Endodermal cell (in vitro differentiated cells): ENCODE measurements around the gene TBCD. TPM values are rescaled to one million over a fixed set of nuclear protein-coding genes. Genes with fewer than 3 reads are reported as not detected.

Source experiments
- DNase-seq: peaks from one replicate; pipeline ENCODE4 v3.0.0-alpha.2; 2017
- H3K27ac ChIP-seq: 2 replicates; pipeline ENCODE4 v1.5.1; 2013; ENCODE audit warnings: mild to moderate bottlenecking, low read depth, low read length, moderate library complexity
- H3K27me3 ChIP-seq: 2 replicates; pipeline ENCODE4 v1.6.1; 2013; ENCODE audit warnings: mild to moderate bottlenecking, low read length, moderate library complexity; ENCODE audit not compliant: insufficient read depth, control insufficient read depth, poor library complexity, severe bottlenecking
- H3K36me3 ChIP-seq: 2 replicates; pipeline ENCODE4 v1.7.0; 2013; ENCODE audit warnings: mild to moderate bottlenecking, low read length, moderate library complexity; ENCODE audit not compliant: control insufficient read depth, insufficient read depth
- H3K4me1 ChIP-seq: one replicate; pipeline ENCODE4 v1.7.0; 2013; ENCODE audit warnings: low read length; ENCODE audit not compliant: control insufficient read depth, insufficient read depth
- H3K4me3 ChIP-seq: 2 replicates; pipeline ENCODE4 v1.5.1; 2013; ENCODE audit warnings: mild to moderate bottlenecking, low read length, moderate library complexity
- H3K9ac ChIP-seq: 2 replicates; pipeline ENCODE4 v1.6.1; 2013; ENCODE audit warnings: mild to moderate bottlenecking, low read length, moderate library complexity; ENCODE audit not compliant: poor library complexity, severe bottlenecking; ENCODE audit errors: extremely low read depth
- H3K9me3 ChIP-seq: 2 replicates; pipeline ENCODE4 v1.6.1; 2013; ENCODE audit warnings: mild to moderate bottlenecking, low read length, moderate library complexity; ENCODE audit not compliant: control insufficient read depth
- H3K27ac Mint-ChIP-seq: 2 replicates; pipeline ENCODE4 v1.8.0; 2020; ENCODE audit warnings: mixed read lengths
- H3K27me3 Mint-ChIP-seq: 2 replicates; pipeline ENCODE4 v1.8.0; 2021; ENCODE audit warnings: mild to moderate bottlenecking, mixed read lengths; ENCODE audit not compliant: insufficient read depth
- H3K36me3 Mint-ChIP-seq: 2 replicates; pipeline ENCODE4 v1.8.0; 2020; ENCODE audit warnings: low read depth, mixed read lengths
- H3K4me1 Mint-ChIP-seq: 2 replicates; pipeline ENCODE4 v1.8.0; 2020; ENCODE audit warnings: mixed read lengths
- H3K4me3 Mint-ChIP-seq: 2 replicates; pipeline ENCODE4 v1.8.0; 2020; ENCODE audit warnings: mild to moderate bottlenecking, moderate library complexity, mixed read lengths
- H3K9me3 Mint-ChIP-seq: 2 replicates; pipeline ENCODE4 v1.8.0; 2020; ENCODE audit warnings: mild to moderate bottlenecking, mixed read lengths
- CTCF ChIP-seq: fragments of 200-600 bp; sonication (generic); conservative IDR thresholded peaks from 2 replicates; pipeline ENCODE4 v1.5.0; 2021; ENCODE audit warnings: antibody characterized with exemption, mild to moderate bottlenecking
- WGBS, 2 experiments: methylation state at CpG; one replicate each; pipeline versions ENCODE4 v1.1.5 to v1.1.7; 2013; ENCODE audit warnings: missing lambda C conversion rate in 2 of 2, mixed read lengths in 1 of 2; ENCODE audit not compliant: insufficient coverage in 1 of 2, insufficient read length in 1 of 2; 5-methylcytosine and 5-hydroxymethylcytosine counted together
- total RNA-seq, 2 donors: library from RNA; stranded (reverse); fragmentation: NEBNext Ultra II Directional in 1 of 2; extraction: Animal tissue kit (Norgen Biotek cat#: 25700) in 1 of 2; gene quantifications; 2 replicates in 1 of 2; 3 replicates in 1 of 2; pipeline ENCODE4 v1.2.1, GENCODE V29; 2021

The TBCD gene
- total RNA-seq, 2 donors from 2014 or later = 107 TPM

GRCh38 chr17:82911822-82912221 is 160.0 kb downstream of the TBCD start:
- Histone ChIP-seq H3K27me3 (no peaks in the 10 kb centered on the region), H3K9ac (no peak overlapping the region), H3K4me1 (no peaks in the 10 kb centered on the region), H3K27ac (no peak overlapping the region), H3K36me3 (peaks cover 12% of the 10 kb centered on the region), H3K4me3 (no peak overlapping the region), H3K9me3 (no peaks in the 10 kb centered on the region)
- Mint-ChIP-seq H3K27ac (peak overlapping the region; percentile 85), H3K9me3 (no peaks in the 10 kb centered on the region), H3K4me1 (no peaks in the 10 kb centered on the region), H3K36me3 (peaks cover 33% of the 10 kb centered on the region), H3K27me3 (no peaks in the 10 kb centered on the region), H3K4me3 (no peak overlapping the region)
- WGBS, 2 experiments = 94% methylated on average over 10 to 14 of the region's 14 CpGs
- no peak for DNase-seq
- no peak for TF ChIP-seq CTCF

- Histone ChIP-seq H3K4me3 (no peak overlapping the region), H3K27me3 (no peaks in the 10 kb centered on the region), H3K9ac (no peak overlapping the region), H3K27ac (no peak overlapping the region), H3K36me3 (peaks cover 11% of the 10 kb centered on the region), H3K9me3 (no peaks in the 10 kb centered on the region), H3K4me1 (no peaks in the 10 kb centered on the region)
- Mint-ChIP-seq H3K9me3 (no peaks in the 10 kb centered on the region), H3K36me3 (peaks cover 31% of the 10 kb centered on the region), H3K27ac (no peak overlapping the region), H3K4me3 (no peak overlapping the region), H3K27me3 (no peaks in the 10 kb centered on the region), H3K4me1 (no peaks in the 10 kb centered on the region)
- no peak for DNase-seq
- 95 to 98% methylated on average over 18 to 20 of the region's 20 CpGs for WGBS, 2 experiments
- no peak for TF ChIP-seq CTCF
Observed at GRCh38 chr17:82912484-82913089, 160.7 kb downstream of the TBCD start.

GRCh38 chr17:82913304-82914043 is 161.6 kb downstream of the TBCD start:
- no peak overlapping the region for H3K27ac Mint-ChIP-seq
- no peak overlapping the region for H3K27ac ChIP-seq
- WGBS, 2 experiments = 95 to 96% methylated on average over 34 to 44 of the region's 44 CpGs

More at GRCh38 chr17:82913304-82914043, 161.6 kb downstream of the TBCD start:
- H3K9me3 ChIP-seq = no peaks in the 10 kb centered on the region
- H3K27me3 ChIP-seq = no peaks in the 10 kb centered on the region
- no peak overlapping the region for H3K9ac ChIP-seq
- DNase-seq = no peak
- Mint-ChIP-seq H3K27me3 (no peaks in the 10 kb centered on the region), H3K9me3 (no peaks in the 10 kb centered on the region), H3K36me3 (peaks cover 31% of the 10 kb centered on the region), H3K4me1 (no peaks in the 10 kb centered on the region), H3K4me3 (no peak overlapping the region)
- no peaks in the 10 kb centered on the region for H3K4me1 ChIP-seq
- H3K4me3 ChIP-seq = no peak overlapping the region
- peaks cover 6% of the 10 kb centered on the region for H3K36me3 ChIP-seq
- TF ChIP-seq CTCF = peak; percentile 49
